ENCODE results near the gene FAM221A.
"Not testable (repeated sequence)": the region's sequence is repeated elsewhere in the genome, so short reads cannot be mapped to it uniquely, and the experiment has no call there.

FAM221A gene

GRCh38 chr7:23713285-23714149, 33.5 kb downstream of the FAM221A start:
- no peak for DNase-seq (ENCODE audit: low spot score)
- in situ Hi-C loops (cut with MboI; ENCODE audit: low pct_unique_long_range_greater_than_20kb, low sequenced_read_pairs, unreplicated experiment) = loop anchor here (25.0 kb wide), 1 partner anchor 451 kb away; no protein-coding TSS in a partner anchor

DNA sequence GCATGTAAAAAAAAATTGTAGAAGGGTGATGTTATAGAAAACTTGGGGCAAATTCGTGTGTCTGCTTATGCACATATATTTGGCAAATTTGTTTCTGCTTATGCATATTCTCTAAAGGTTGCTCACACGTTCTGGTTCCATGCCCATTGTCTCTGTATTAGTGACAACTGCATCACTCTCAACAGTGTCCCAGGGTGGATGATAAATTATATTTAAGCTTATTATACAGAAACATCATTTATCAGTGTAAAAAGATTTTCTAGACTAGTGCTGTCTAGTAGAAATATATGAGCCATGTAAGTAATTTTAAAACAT, 34.1 kb downstream of the FAM221A start:
- no peak for TF ChIP-seq CTCF (IDR thresholded peaks at IDR 0.05; ENCODE audit: extremely low read depth, insufficient read depth, missing control alignments)
- DNase-seq (ENCODE audit: low spot score) = no peak
- in situ Hi-C loops (cut with MboI; ENCODE audit: low pct_unique_long_range_greater_than_20kb, low sequenced_read_pairs, unreplicated experiment) = loop anchor here (25.0 kb wide), 1 partner anchor 452 kb away; no protein-coding TSS in a partner anchor

More at GRCh38 chr7:23713285-23714149, 33.5 kb downstream of the FAM221A start:
- no peak for TF ChIP-seq CTCF (IDR thresholded peaks at IDR 0.05; ENCODE audit: extremely low read depth, insufficient read depth, missing control alignments)

DNA sequence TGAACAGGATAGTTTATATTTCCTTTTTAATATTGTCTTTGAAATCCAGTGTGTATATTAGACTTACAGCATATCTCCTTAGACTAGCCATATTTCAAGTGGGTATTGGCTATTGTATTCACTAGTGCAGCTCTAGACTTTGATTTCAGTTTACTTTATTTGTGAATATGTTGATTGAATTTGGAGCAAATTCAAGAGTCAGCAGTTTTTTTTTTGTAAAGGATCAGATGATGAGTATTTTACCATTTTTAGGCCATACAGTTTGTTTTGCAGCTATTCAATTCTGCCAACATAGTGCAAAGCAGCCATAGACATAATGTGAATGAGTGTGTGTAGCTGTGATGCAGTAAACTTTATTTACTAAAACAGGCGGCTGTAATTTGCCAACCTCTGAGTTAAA, 34.6 kb downstream of the FAM221A start:
- no peak for DNase-seq (ENCODE audit: low spot score)
- in situ Hi-C loops (cut with MboI; ENCODE audit: low pct_unique_long_range_greater_than_20kb, low sequenced_read_pairs, unreplicated experiment) = loop anchor here (25.0 kb wide), 1 partner anchor 452 kb away; no protein-coding TSS in a partner anchor
- no peak for TF ChIP-seq CTCF (IDR thresholded peaks at IDR 0.05; ENCODE audit: extremely low read depth, insufficient read depth, missing control alignments)

DNA sequence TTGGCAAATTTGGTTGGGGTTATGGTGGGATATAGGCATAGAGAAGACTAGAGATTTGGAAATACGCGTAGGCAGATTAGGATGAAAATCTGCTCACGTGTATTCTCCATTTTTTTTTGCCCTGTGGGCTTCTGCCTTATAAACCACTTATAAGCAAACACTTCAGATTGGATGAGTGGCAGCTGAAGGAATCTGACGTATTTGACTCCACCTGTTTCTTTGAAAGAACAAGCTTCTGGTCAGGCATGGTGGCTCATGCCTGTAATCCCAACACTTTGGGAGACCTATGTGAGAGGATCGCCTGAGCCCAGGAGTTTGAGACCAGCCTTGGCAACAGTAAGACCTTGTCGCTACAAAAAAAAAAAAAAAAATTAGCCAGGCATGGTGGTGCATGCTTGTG, 35.1 kb downstream of the FAM221A start:
- in situ Hi-C loops (cut with MboI; ENCODE audit: low pct_unique_long_range_greater_than_20kb, low sequenced_read_pairs, unreplicated experiment) = loop anchor here (25.0 kb wide), 1 partner anchor 453 kb away; no protein-coding TSS in a partner anchor
- no peak for DNase-seq (ENCODE audit: low spot score)
- no peak for TF ChIP-seq CTCF (IDR thresholded peaks at IDR 0.05; ENCODE audit: extremely low read depth, insufficient read depth, missing control alignments)

DNA sequence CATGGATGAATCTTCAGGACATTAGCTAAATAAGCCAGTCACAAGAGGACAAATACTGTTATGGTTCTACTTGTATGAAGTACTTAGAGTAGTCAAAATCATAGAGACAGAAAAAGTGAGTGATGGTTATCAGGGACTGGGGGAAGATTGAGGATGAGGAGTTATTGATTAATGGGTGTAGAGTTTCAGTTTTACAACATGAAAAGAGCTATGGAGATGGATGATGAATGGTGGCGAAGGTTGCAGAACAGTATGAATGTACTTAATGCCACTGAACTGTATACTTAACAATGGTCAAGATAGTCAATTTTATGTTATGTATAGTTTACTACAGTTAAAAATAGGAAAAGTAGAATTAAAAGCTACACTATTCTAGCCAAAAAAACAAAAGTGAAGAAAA, 37.8 kb downstream of the FAM221A start:
- no peak for TF ChIP-seq CTCF (IDR thresholded peaks at IDR 0.05; ENCODE audit: extremely low read depth, insufficient read depth, missing control alignments)
- in situ Hi-C loops (cut with MboI; ENCODE audit: low pct_unique_long_range_greater_than_20kb, low sequenced_read_pairs, unreplicated experiment) = loop anchor here (25.0 kb wide), 1 partner anchor 455 kb away; no protein-coding TSS in a partner anchor

GRCh38 chr7:23721456-23721855, 41.5 kb downstream of the FAM221A start:
- DNase-seq (ENCODE audit: low spot score) = no peak
- no peak for TF ChIP-seq CTCF (IDR thresholded peaks at IDR 0.05; ENCODE audit: extremely low read depth, insufficient read depth, missing control alignments)
- in situ Hi-C loops (cut with MboI; ENCODE audit: low pct_unique_long_range_greater_than_20kb, low sequenced_read_pairs, unreplicated experiment) = loop anchor here (25.0 kb wide), 1 partner anchor 459 kb away; no protein-coding TSS in a partner anchor

More for the DNA sequence above, 37.8 kb downstream of the FAM221A start:
- DNase-seq (ENCODE audit: low spot score) = no peak

- not testable (repeated sequence) for DNase-seq (ENCODE audit: low spot score)
- in situ Hi-C loops (cut with MboI; ENCODE audit: low pct_unique_long_range_greater_than_20kb, low sequenced_read_pairs, unreplicated experiment) = loop anchor here (25.0 kb wide), 1 partner anchor 460 kb away; no protein-coding TSS in a partner anchor
Measured at GRCh38 chr7:23722587-23723216, 42.7 kb downstream of the FAM221A start.

- in situ Hi-C loops (cut with MboI; ENCODE audit: low pct_unique_long_range_greater_than_20kb, low sequenced_read_pairs, unreplicated experiment) = loop anchor here (25.0 kb wide), 1 partner anchor 462 kb away; no protein-coding TSS in a partner anchor
Measured at GRCh38 chr7:23724113-23724512, 44.1 kb downstream of the FAM221A start.

More at GRCh38 chr7:23724113-23724512, 44.1 kb downstream of the FAM221A start:
- not testable (repeated sequence) for DNase-seq (ENCODE audit: low spot score)

Data from GM13977 (cell line).